A673 (cell line): ENCODE data around the gene ADGRE2. TPM values are rescaled to one million over a fixed set of nuclear protein-coding genes. Genes with fewer than 3 reads are reported as not detected.
"Not testable (repeated sequence)": the region's sequence is repeated elsewhere in the genome, so short reads cannot be mapped to it uniquely, and the experiment has no call there.

Experiments used
- Bru-seq: library from RNA; stranded (reverse); fragments of 400-500 nt; gene quantifications from one replicate; lab custom pipeline; 2021; lab: Mats Ljungman, UMichigan
- BruChase-seq, 2 experiments: library from RNA; stranded (reverse); fragments of 400-500 nt; gene quantifications; one replicate each; lab custom pipeline; 2021; lab: Mats Ljungman, UMichigan
- BruUV-seq: library from RNA; stranded (reverse); fragments of 400-500 nt; replicated peaks from 2 replicates; lab custom pipeline; 2021; lab: Mats Ljungman, UMichigan
- CTCF ChIA-PET: fragments of 300-600 bp; sonication (Branson Sonifier 250); formaldehyde crosslinking; loops from one replicate; lab custom pipeline; 2022; ENCODE audit warnings: antibody characterized with exemption; lab: Charles Lee
- POLR2A ChIA-PET: fragments of 300-600 bp; sonication (Branson Sonifier 250); formaldehyde crosslinking; loops from one replicate; lab custom pipeline; 2022; ENCODE audit warnings: antibody characterized with exemption; ENCODE audit not compliant: low non-redundant PET; lab: Charles Lee
- DNase-seq: peaks from one replicate; pipeline ENCODE4 v3.0.0-alpha.2; 2015; ENCODE audit warnings: low spot score
- H3K27ac ChIP-seq: fragments of 200-600 bp; sonication (generic); 2 replicates; pipeline ENCODE4 v1.5.1; 2016; ENCODE audit warnings: mixed run types, low read depth, mild to moderate bottlenecking, mixed read lengths, antibody characterized with exemption, low read length; ENCODE audit not compliant: poor library complexity, severe bottlenecking
- H3K27me3 ChIP-seq: fragments of 200-600 bp; sonication (generic); replicated peaks from 2 replicates; pipeline ENCODE4 v1.6.1; 2017; ENCODE audit warnings: mixed run types, low read depth, mild to moderate bottlenecking, mixed read lengths, antibody characterized with exemption, low read length; ENCODE audit not compliant: insufficient read depth, poor library complexity
- H3K36me3 ChIP-seq: fragments of 200-600 bp; sonication (generic); 2 replicates; pipeline ENCODE4 v1.6.1; 2016; ENCODE audit warnings: mixed run types, mild to moderate bottlenecking, mixed read lengths, antibody characterized with exemption, low read length; ENCODE audit not compliant: insufficient read depth, poor library complexity, severe bottlenecking
- H3K4me1 ChIP-seq: fragments of 200-600 bp; sonication (generic); 2 replicates; pipeline ENCODE4 v1.6.1; 2017; ENCODE audit warnings: mixed run types, mild to moderate bottlenecking, mixed read lengths, antibody characterized with exemption, low read length; ENCODE audit not compliant: insufficient read depth, poor library complexity, severe bottlenecking
- H3K4me3 ChIP-seq: fragments of 200-600 bp; sonication (generic); 2 replicates; pipeline ENCODE4 v1.5.1; 2016; ENCODE audit warnings: low read depth, mixed run types, mild to moderate bottlenecking, mixed read lengths, low read length; ENCODE audit not compliant: poor library complexity, severe bottlenecking
- H3K9me3 ChIP-seq: fragments of 200-600 bp; sonication (generic); 2 replicates; pipeline ENCODE4 v1.6.1; 2016; ENCODE audit warnings: mixed run types, low read depth, mild to moderate bottlenecking, mixed read lengths, antibody characterized with exemption, low read length; ENCODE audit not compliant: poor library complexity, severe bottlenecking
- EZH2 ChIP-seq: fragments of 200-600 bp; sonication (generic); IDR thresholded peaks from 2 replicates; pipeline ENCODE4 v1.6.1; 2017; ENCODE audit warnings: borderline replicate concordance, low read depth, mild to moderate bottlenecking, mixed read lengths, antibody characterized with exemption, low read length; ENCODE audit not compliant: poor library complexity, severe bottlenecking
- intact Hi-C: fragments of 100-400 bp; cut with micrococcal nuclease; formaldehyde crosslinking; loops from one replicate; pipeline ENCODE4 v1.10.0; 2022; ENCODE audit not compliant: unreplicated experiment
- long read RNA-seq: library from polyadenylated mRNA; stranded (forward); transcript quantifications from one replicate; pipeline ENCODE4 v2.0.0, GENCODE V29; 2022
- total RNA-seq: library from RNA; stranded (reverse); gene quantifications from 2 replicates; pipeline ENCODE4 v1.2.3, GENCODE V29; 2021
- TF ChIP-seq, protein P1 (sequence below): fragments of 300-800, 200-600 bp; sonication (generic); conservative IDR thresholded peaks from 2 replicates; pipeline ENCODE4 v1.5.1; 2017; ENCODE audit warnings: low read depth, mild to moderate bottlenecking, antibody characterized with exemption, low read length, moderate library complexity, mixed read lengths

The ADGRE2 gene
- total RNA-seq = 0.19 and 1.5 TPM in 2 replicates
- Bru-seq, nascent RNA = percentile 20 among the genes with signal in this experiment
- percentile 16 among the genes with signal in this experiment for BruChase-seq, experiment 1, labeled RNA remaining after a 2-hour chase
- percentile 25 among the genes with signal in this experiment for BruChase-seq, experiment 2, labeled RNA remaining after a 6-hour chase
- long read RNA-seq, partial matches to known transcripts = 1 of 2 reads
- long read RNA-seq, other reads (novel, unspliced or antisense) = 1 of 2 reads

DNA sequence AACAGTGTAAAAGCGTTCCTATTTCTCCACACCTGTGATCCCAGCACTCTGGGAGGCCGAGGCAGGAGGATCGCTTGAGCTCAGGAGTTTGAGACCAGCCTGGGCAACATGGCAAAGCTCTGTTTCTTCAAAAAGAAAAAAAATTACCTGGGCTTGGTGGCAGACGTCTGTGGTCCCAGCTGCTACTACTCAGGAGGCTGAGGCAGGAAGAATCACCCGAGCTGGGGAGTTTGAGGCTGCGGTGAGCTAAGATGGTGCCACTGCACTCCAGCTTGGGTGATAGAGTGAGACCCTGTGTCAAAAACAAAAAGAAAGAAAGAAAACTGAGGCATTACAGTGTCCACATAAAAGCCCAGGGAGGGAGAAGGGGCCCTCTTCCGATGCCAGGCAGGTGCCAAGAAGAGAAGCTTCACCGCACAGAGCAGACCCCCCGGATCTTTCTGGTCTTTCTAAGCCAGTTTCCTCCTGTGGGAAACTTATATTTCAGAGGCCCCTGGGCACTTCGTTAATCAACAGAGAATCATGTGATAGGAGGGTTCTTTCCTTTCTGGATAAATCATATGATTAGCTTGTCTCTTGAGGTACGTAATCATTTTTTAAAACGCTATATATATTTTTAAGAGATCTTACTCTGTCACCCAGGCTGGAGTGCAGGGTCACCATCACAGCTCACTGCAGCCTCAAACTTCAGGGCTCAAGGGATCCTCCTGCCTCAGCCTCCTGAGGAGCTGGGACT, at the start of gene ADGRE2:
TSS of gene ADGRE2 (minus strand) at position 451 of the 736 bp plus-strand sequence. CDS start 1,804 bp downstream, outside the sequence.
- H3K27ac ChIP-seq, H3K9me3 ChIP-seq, H3K4me1 ChIP-seq, intact Hi-C loops, BruUV-seq, DNase-seq, H3K36me3 ChIP-seq, CTCF ChIA-PET, H3K27me3 ChIP-seq, H3K4me3 ChIP-seq: not testable (repeated sequence)
- POLR2A ChIA-PET = interaction anchor here (0.7 kb wide), 1 partner anchor 8 kb away, joined by 3 read pairs; no protein-coding TSS in a partner anchor

DNA sequence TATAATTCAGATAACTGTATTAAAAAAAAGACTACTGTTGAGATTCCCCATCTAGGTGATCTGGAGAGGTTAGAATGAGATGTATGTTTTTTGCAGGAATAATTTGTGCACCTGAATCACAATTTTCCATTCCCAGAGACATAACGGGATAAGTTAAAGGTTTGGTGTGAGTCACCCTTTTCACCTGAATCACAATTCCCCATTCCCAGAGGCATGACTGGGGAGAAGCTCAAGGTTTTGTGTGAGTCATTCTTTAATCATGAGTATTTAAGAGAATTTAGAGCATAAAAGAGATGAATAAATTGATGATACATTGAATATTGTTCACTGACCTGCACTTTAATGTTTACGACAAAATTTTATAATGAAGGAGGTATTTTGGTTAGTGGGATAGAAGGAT, 47.6 kb upstream of the ADGRE2 start:
- Histone ChIP-seq H3K27me3 (peaks cover 28% of the 10 kb centered on the region), H3K9me3 (no peaks in the 10 kb centered on the region), H3K4me3 (no peak overlapping the region), H3K27ac (no peak overlapping the region), H3K36me3 (no peaks in the 10 kb centered on the region), H3K4me1 (no peaks in the 10 kb centered on the region)
- DNase-seq = no peak
- BruUV-seq = no TSS peak
- intact Hi-C loops = no loop called here
- POLR2A ChIA-PET = no interaction called here
- TF ChIP-seq EZH2 = no peak
- TF ChIP-seq, protein P1, sequence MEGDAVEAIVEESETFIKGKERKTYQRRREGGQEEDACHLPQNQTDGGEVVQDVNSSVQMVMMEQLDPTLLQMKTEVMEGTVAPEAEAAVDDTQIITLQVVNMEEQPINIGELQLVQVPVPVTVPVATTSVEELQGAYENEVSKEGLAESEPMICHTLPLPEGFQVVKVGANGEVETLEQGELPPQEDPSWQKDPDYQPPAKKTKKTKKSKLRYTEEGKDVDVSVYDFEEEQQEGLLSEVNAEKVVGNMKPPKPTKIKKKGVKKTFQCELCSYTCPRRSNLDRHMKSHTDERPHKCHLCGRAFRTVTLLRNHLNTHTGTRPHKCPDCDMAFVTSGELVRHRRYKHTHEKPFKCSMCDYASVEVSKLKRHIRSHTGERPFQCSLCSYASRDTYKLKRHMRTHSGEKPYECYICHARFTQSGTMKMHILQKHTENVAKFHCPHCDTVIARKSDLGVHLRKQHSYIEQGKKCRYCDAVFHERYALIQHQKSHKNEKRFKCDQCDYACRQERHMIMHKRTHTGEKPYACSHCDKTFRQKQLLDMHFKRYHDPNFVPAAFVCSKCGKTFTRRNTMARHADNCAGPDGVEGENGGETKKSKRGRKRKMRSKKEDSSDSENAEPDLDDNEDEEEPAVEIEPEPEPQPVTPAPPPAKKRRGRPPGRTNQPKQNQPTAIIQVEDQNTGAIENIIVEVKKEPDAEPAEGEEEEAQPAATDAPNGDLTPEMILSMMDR = no peak
- CTCF ChIA-PET = no interaction called here

DNA sequence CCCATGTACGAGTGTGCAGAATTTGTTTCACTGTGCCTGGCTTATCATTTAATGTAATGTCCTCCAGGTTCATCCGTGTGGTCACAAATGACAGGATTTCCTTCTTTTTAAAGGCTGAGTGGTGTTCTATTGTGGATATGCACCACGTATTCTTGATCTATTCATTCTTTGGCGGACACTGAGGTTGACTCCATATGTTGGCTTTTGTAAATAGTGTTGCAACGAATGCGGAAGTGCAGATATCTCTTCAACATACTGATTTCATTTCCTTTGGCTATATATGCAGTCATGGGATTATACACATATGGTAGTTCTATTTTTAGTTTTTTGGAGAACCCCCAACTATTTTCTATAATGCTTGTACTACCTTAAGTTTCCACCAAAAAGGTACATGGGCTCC, 43.6 kb upstream of the ADGRE2 start:
- Histone ChIP-seq H3K4me1 (no peaks in the 10 kb centered on the region), H3K27ac (no peak overlapping the region), H3K4me3 (no peak overlapping the region), H3K9me3 (no peaks in the 10 kb centered on the region), H3K36me3 (no peaks in the 10 kb centered on the region), H3K27me3 (peaks cover 11% of the 10 kb centered on the region)
- ChIA-PET POLR2A (no interaction called here), CTCF (no interaction called here)
- intact Hi-C loops = no loop called here
- no peak for TF ChIP-seq EZH2
- TF ChIP-seq, protein P1 = no peak
- no TSS peak for BruUV-seq
- no peak for DNase-seq
